ENCODE measurements around the gene SLC8A1.

The SLC8A1 gene

GRCh38 chr2:40128796-40129195 lies 323.1 kb downstream of the SLC8A1 start:
- DNase-seq = no peak

GRCh38 chr2:40127890-40128557 lies 323.9 kb downstream of the SLC8A1 start:
- DNase-seq = no peak

GRCh38 chr2:40127146-40127545 lies 324.7 kb downstream of the SLC8A1 start:
- no peak for DNase-seq

- no peak for DNase-seq
Measured at GRCh38 chr2:40126006-40126405, 325.9 kb downstream of the SLC8A1 start.

GRCh38 chr2:40123746-40124145 lies 328.1 kb downstream of the SLC8A1 start:
- DNase-seq = no peak

GRCh38 chr2:40123326-40123725 lies 328.6 kb downstream of the SLC8A1 start:
- DNase-seq = no peak

- DNase-seq = no peak
Measured at GRCh38 chr2:40120957-40121356, 330.9 kb downstream of the SLC8A1 start.

- no peak for DNase-seq
Measured at GRCh38 chr2:40120026-40120425, 331.9 kb downstream of the SLC8A1 start.

- no peak for DNase-seq
Measured at GRCh38 chr2:40118622-40119021, 333.3 kb downstream of the SLC8A1 start.

- DNase-seq = no peak
Measured at GRCh38 chr2:40115894-40116293, 336.0 kb downstream of the SLC8A1 start.

- no peak for DNase-seq
Measured at GRCh38 chr2:40115348-40115747, 336.5 kb downstream of the SLC8A1 start.

- no peak for DNase-seq
Measured at GRCh38 chr2:40113997-40114396, 337.9 kb downstream of the SLC8A1 start.

- DNase-seq = no peak
Measured at GRCh38 chr2:40113272-40113968, 338.5 kb downstream of the SLC8A1 start.

GRCh38 chr2:40109381-40109780 lies 342.5 kb downstream of the SLC8A1 start:
- no peak for DNase-seq

- no peak for DNase-seq
Measured at GRCh38 chr2:40108851-40109250, 343.0 kb downstream of the SLC8A1 start.

- DNase-seq = no peak
Measured at GRCh38 chr2:40106061-40106460, 345.8 kb downstream of the SLC8A1 start.

GRCh38 chr2:40105593-40105992 lies 346.3 kb downstream of the SLC8A1 start:
- no peak for DNase-seq

GRCh38 chr2:40103590-40103989 lies 348.3 kb downstream of the SLC8A1 start:
- DNase-seq = no peak

- no peak for DNase-seq
Measured at GRCh38 chr2:40103163-40103562, 348.7 kb downstream of the SLC8A1 start.

GRCh38 chr2:40102447-40102846 lies 349.4 kb downstream of the SLC8A1 start:
- DNase-seq = no peak

- no peak for DNase-seq
Measured at GRCh38 chr2:40101131-40101575, 350.7 kb downstream of the SLC8A1 start.

GRCh38 chr2:40100676-40101075 lies 351.2 kb downstream of the SLC8A1 start:
- DNase-seq = no peak

GRCh38 chr2:40098786-40099470 lies 353.0 kb downstream of the SLC8A1 start:
- no peak for DNase-seq

Measured in SW 1271 (cell line).